H9 (cell line): ENCODE results near the gene NKX1-2. TPM values are rescaled to one million over a fixed set of nuclear protein-coding genes. Genes with fewer than 3 reads are reported as not detected.
"Not testable (repeated sequence)": the region's sequence is repeated elsewhere in the genome, so short reads cannot be mapped to it uniquely, and the experiment has no call there.

ENCODE experiments used
- DNase-seq: peaks from one replicate; pipeline ENCODE4 v3.0.0-alpha.2; 2017
- H2AFZ ChIP-seq: one replicate; pipeline ENCODE4 v1.6.1; 2013; ENCODE audit warnings: mild to moderate bottlenecking, low read length, control low read depth, moderate library complexity
- H2AK5ac ChIP-seq: 2 replicates; pipeline ENCODE4 v1.6.1; 2013; ENCODE audit warnings: low read length, control low read depth, mixed read lengths; ENCODE audit not compliant: insufficient read length
- H2BK120ac ChIP-seq: one replicate; pipeline ENCODE4 v1.6.1; 2013; ENCODE audit warnings: low read depth, mild to moderate bottlenecking, low read length, control low read depth, inconsistent platforms; ENCODE audit not compliant: poor library complexity, severe bottlenecking
- H2BK12ac ChIP-seq: 2 replicates; pipeline ENCODE4 v1.6.1; 2013; ENCODE audit warnings: low read length, control low read depth, mixed read lengths, low read depth; ENCODE audit not compliant: insufficient read length
- H2BK15ac ChIP-seq: 2 replicates; pipeline ENCODE4 v1.6.1; 2013; ENCODE audit warnings: low read depth, low read length, control low read depth
- H2BK20ac ChIP-seq: one replicate; pipeline ENCODE4 v1.6.1; 2013; ENCODE audit warnings: low read depth, mild to moderate bottlenecking, low read length, control low read depth, inconsistent platforms; ENCODE audit not compliant: poor library complexity, severe bottlenecking
- H2BK5ac ChIP-seq: 2 replicates; pipeline ENCODE4 v1.6.1; 2013; ENCODE audit warnings: low read length, control low read depth, mixed read lengths; ENCODE audit not compliant: insufficient read length
- H3K14ac ChIP-seq: 2 replicates; pipeline ENCODE4 v1.6.1; 2013; ENCODE audit warnings: low read length, control low read depth; ENCODE audit not compliant: insufficient read depth
- H3K18ac ChIP-seq: 2 replicates; pipeline ENCODE4 v1.6.1; 2013; ENCODE audit warnings: low read depth, mild to moderate bottlenecking, mixed read lengths, low read length, control low read depth; ENCODE audit not compliant: insufficient read length
- H3K23ac ChIP-seq: 2 replicates; pipeline ENCODE4 v1.6.1; 2013; ENCODE audit warnings: low read length, control low read depth, mixed read lengths, low read depth; ENCODE audit not compliant: insufficient read length
- H3K23me2 ChIP-seq: 2 replicates; pipeline ENCODE4 v1.6.1; 2013; ENCODE audit warnings: low read depth, mild to moderate bottlenecking, mixed read lengths, low read length, control low read depth; ENCODE audit not compliant: insufficient read length, poor library complexity, severe bottlenecking
- H3K27ac ChIP-seq: 2 replicates; pipeline ENCODE4 v1.5.1; 2013; ENCODE audit warnings: low read length, control low read depth, mixed read lengths, low read depth; ENCODE audit not compliant: insufficient read length
- H3K27me3 ChIP-seq: 2 replicates; pipeline ENCODE4 v1.6.1; 2013; ENCODE audit warnings: low read length, control low read depth, inconsistent platforms; ENCODE audit not compliant: insufficient read depth
- H3K4ac ChIP-seq: 2 replicates; pipeline ENCODE4 v1.6.1; 2013; ENCODE audit warnings: low read depth, mild to moderate bottlenecking, control low read depth, inconsistent platforms, low read length, moderate library complexity
- H3K4me1 ChIP-seq: 2 replicates; pipeline ENCODE4 v1.6.1; 2013; ENCODE audit warnings: low read length, control low read depth, inconsistent platforms; ENCODE audit not compliant: insufficient read depth
- H3K4me2 ChIP-seq: 2 replicates; pipeline ENCODE4 v1.6.1; 2013; ENCODE audit warnings: low read length, control low read depth, mixed read lengths; ENCODE audit not compliant: insufficient read length, insufficient read depth
- H3K56ac ChIP-seq: 2 replicates; pipeline ENCODE4 v1.6.1; 2013; ENCODE audit warnings: low read depth, mild to moderate bottlenecking, mixed read lengths, low read length, control low read depth; ENCODE audit not compliant: insufficient read length
- H3K79me1 ChIP-seq: 2 replicates; pipeline ENCODE4 v1.6.1; 2013; ENCODE audit warnings: low read depth, mild to moderate bottlenecking, moderate library complexity, low read length, control low read depth, inconsistent platforms; ENCODE audit not compliant: insufficient read depth, poor library complexity, severe bottlenecking
- H3K79me2 ChIP-seq: 2 replicates; pipeline ENCODE4 v1.6.1; 2013; ENCODE audit warnings: low read length, control low read depth, inconsistent platforms; ENCODE audit not compliant: insufficient read depth
- H3K9ac ChIP-seq: 2 replicates; pipeline ENCODE4 v1.6.1; 2013; ENCODE audit warnings: low read length, control low read depth, mixed read lengths; ENCODE audit not compliant: insufficient read length; ENCODE audit errors: extremely low read depth
- H3K9me3 ChIP-seq: one replicate; pipeline ENCODE4 v1.6.1; 2013; ENCODE audit warnings: low read depth, low read length, inconsistent platforms; ENCODE audit not compliant: control insufficient read depth
- H3T11ph ChIP-seq: one replicate; pipeline ENCODE4 v1.6.1; 2013; ENCODE audit warnings: mild to moderate bottlenecking, low read length, control low read depth, inconsistent platforms
- H4K20me1 ChIP-seq: one replicate; pipeline ENCODE4 v1.6.1; 2013; ENCODE audit not compliant: control insufficient read depth, insufficient read length, insufficient read depth
- H4K5ac ChIP-seq: 2 replicates; pipeline ENCODE4 v1.6.1; 2013; ENCODE audit warnings: low read depth, mild to moderate bottlenecking, mixed read lengths, low read length, control low read depth; ENCODE audit not compliant: insufficient read length
- H4K8ac ChIP-seq: replicated peaks from 2 replicates; pipeline ENCODE4 v1.6.1; 2013; ENCODE audit warnings: low read length, control low read depth, mixed read lengths, low read depth; ENCODE audit not compliant: insufficient read length
- H4K91ac ChIP-seq: 2 replicates; pipeline ENCODE4 v1.6.1; 2013; ENCODE audit warnings: low read depth, mild to moderate bottlenecking, moderate library complexity, mixed read lengths, low read length, control low read depth; ENCODE audit not compliant: insufficient read length
- H3K27ac Mint-ChIP-seq, 3 experiments: 2 replicates in 2 of 3; 3 replicates in 1 of 3; pipeline ENCODE4 v1.8.0; 2020 to 2021; ENCODE audit warnings: mixed read lengths in 3 of 3, mild to moderate bottlenecking in 1 of 3, moderate library complexity in 1 of 3
- H3K27me3 Mint-ChIP-seq: 2 replicates; pipeline ENCODE4 v1.8.0; 2021; ENCODE audit warnings: low read depth, mild to moderate bottlenecking, moderate library complexity, mixed read lengths
- H3K36me3 Mint-ChIP-seq, 3 experiments: 2 replicates in 2 of 3; 3 replicates in 1 of 3; pipeline ENCODE4 v1.8.0; 2020 to 2021; ENCODE audit warnings: low read depth in 3 of 3, mixed read lengths in 3 of 3; ENCODE audit not compliant: insufficient read depth in 1 of 3
- H3K4me1 Mint-ChIP-seq, 2 experiments: 2 replicates each; pipeline ENCODE4 v1.8.0; 2020; ENCODE audit warnings: mixed read lengths in 2 of 2
- H3K4me3 Mint-ChIP-seq, 2 experiments: 2 replicates in 1 of 2; 3 replicates in 1 of 2; pipeline ENCODE4 v1.8.0; 2020 to 2021; ENCODE audit warnings: mild to moderate bottlenecking in 2 of 2, mixed read lengths in 2 of 2, moderate library complexity in 1 of 2
- H3K9me3 Mint-ChIP-seq, 2 experiments: 2 replicates in 1 of 2; 3 replicates in 1 of 2; pipeline ENCODE4 v1.8.0; 2020; ENCODE audit warnings: mild to moderate bottlenecking in 2 of 2, mixed read lengths in 2 of 2, moderate library complexity in 1 of 2
- CTCF ChIP-seq: fragments of 200-600 bp; sonication (generic); conservative IDR thresholded peaks from 3 replicates; pipeline ENCODE4 v1.8.0; 2021; ENCODE audit warnings: antibody characterized with exemption, mild to moderate bottlenecking
- WGBS: extraction: QIAGEN DNeasy Blood & Tissue Kit; methylation state at CpG from one replicate; pipeline ENCODE4 v1.1.7; 2013; ENCODE audit warnings: missing lambda C conversion rate, low lambda C conversion rate, mixed read lengths; ENCODE audit not compliant: insufficient read length; ENCODE audit errors: extremely low coverage; 5-methylcytosine and 5-hydroxymethylcytosine counted together
- total RNA-seq: library from RNA; stranded (reverse); gene quantifications from 2 replicates; pipeline ENCODE4 v1.2.1, GENCODE V29; 2021

NKX1-2 gene
- total RNA-seq, 1 experiment from 2014 or later = 15.3 TPM

- Histone ChIP-seq H3K79me2 (no peaks in the 10 kb centered on the region), H2AFZ (no peak overlapping the region), H3K23me2 (no peaks in the 10 kb centered on the region), H3K9me3 (no peaks in the 10 kb centered on the region), H3K4me2 (no peak overlapping the region), H3K14ac (no peak overlapping the region), H2BK12ac (no peak overlapping the region), H4K91ac (no peak overlapping the region), H2AK5ac (no peak overlapping the region), H3K56ac (no peak overlapping the region), H3K4me1 (no peaks in the 10 kb centered on the region), H3T11ph (no peak overlapping the region), H3K79me1 (no peaks in the 10 kb centered on the region), H3K27me3 (no peaks in the 10 kb centered on the region), H3K18ac (no peak overlapping the region), H3K23ac (no peak overlapping the region), H4K20me1 (no peaks in the 10 kb centered on the region), H2BK5ac (no peak overlapping the region), H2BK20ac (no peak overlapping the region), H4K8ac (no peak overlapping the region), H4K5ac (no peak overlapping the region), H3K27ac (no peak overlapping the region), H2BK15ac (no peak overlapping the region), H3K4ac (no peak overlapping the region), H3K9ac (no peak overlapping the region), H2BK120ac (no peak overlapping the region)
- no peak overlapping the region for H3K27ac Mint-ChIP-seq
- H3K9me3 Mint-ChIP-seq = no peaks in the 10 kb centered on the region
- H3K4me1 Mint-ChIP-seq = no peaks in the 10 kb centered on the region
- H3K36me3 Mint-ChIP-seq = no peaks in the 10 kb centered on the region
- no peaks in the 10 kb centered on the region; the same call in none of the 2 replicates for H3K27me3 Mint-ChIP-seq
- WGBS = no CpG with 5 or more reads among the region's 8 CpGs
- no peak for TF ChIP-seq CTCF
- no peak for DNase-seq
- no peak overlapping the region for H3K4me3 Mint-ChIP-seq
Observed at GRCh38 chr10:124436191-124436638, 13.6 kb downstream of the NKX1-2 start.

GRCh38 chr10:124435683-124436082 lies 14.2 kb downstream of the NKX1-2 start:
- not testable (repeated sequence) for H3K9ac ChIP-seq, H3K79me1 ChIP-seq, H3K4me3 Mint-ChIP-seq, H2BK15ac ChIP-seq, H4K91ac ChIP-seq, H3K4me2 ChIP-seq, H4K5ac ChIP-seq, DNase-seq, H3K23ac ChIP-seq, H3K9me3 ChIP-seq, H4K20me1 ChIP-seq, H3K27me3 Mint-ChIP-seq, H3K79me2 ChIP-seq, H3K14ac ChIP-seq, H3K23me2 ChIP-seq, H2AFZ ChIP-seq, H2BK120ac ChIP-seq, H2BK20ac ChIP-seq, H3K27ac ChIP-seq, H3K4me1 Mint-ChIP-seq, H3K9me3 Mint-ChIP-seq, H3K56ac ChIP-seq, H2BK5ac ChIP-seq, H3T11ph ChIP-seq, H2BK12ac ChIP-seq, H3K27ac Mint-ChIP-seq, H2AK5ac ChIP-seq, H4K8ac ChIP-seq, H3K18ac ChIP-seq, H3K27me3 ChIP-seq, H3K4me1 ChIP-seq, H3K36me3 Mint-ChIP-seq, H3K4ac ChIP-seq
- no CpG with 5 or more reads among the region's 4 CpGs for WGBS
